GM12892 (cell line): ENCODE results near the gene CDKN2AIP.

Experiments
- DNase-seq: peaks from one replicate; pipeline ENCODE4 v3.0.0; 2011; ENCODE audit not compliant: insufficient read length
- FAIRE-seq: peaks from 2 replicates; lab custom pipeline; 2011; peaks lifted over from hg19 to GRCh38; lab: Jason Lieb, UNC
- POLR2A ChIP-seq: IDR thresholded peaks from 2 replicates; pipeline ENCODE4 v1.6.1; 2011; ENCODE audit warnings: low read depth, low read length, control low read depth
- POLR2AphosphoS5 ChIP-seq: IDR thresholded peaks from 2 replicates; pipeline ENCODE4 v1.6.1; 2011; ENCODE audit warnings: low read depth, low read length, control low read depth
- TAF1 ChIP-seq: IDR thresholded peaks from 2 replicates; pipeline ENCODE4 v1.6.1; 2011; ENCODE audit warnings: low read depth, mild to moderate bottlenecking, control low read depth, low read length, borderline replicate concordance

The CDKN2AIP gene

DNA sequence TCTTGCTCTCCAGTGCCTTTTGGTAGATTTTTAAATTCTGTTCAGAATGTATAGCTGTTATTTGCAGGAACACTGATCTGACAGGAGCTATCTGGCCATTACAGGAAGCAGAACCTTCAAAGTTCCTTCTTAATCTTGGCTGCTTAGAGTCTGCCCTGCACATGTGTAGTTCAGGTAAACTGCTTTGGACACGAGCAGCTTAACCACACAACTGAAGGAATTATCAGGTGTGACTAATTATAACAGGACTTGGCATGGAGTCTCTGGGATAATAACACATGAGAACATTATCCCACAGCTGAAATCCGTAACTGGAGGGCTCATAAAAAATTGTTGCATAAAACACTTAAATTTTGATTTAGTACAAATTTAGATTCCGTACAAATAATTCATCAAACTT, 48.8 kb downstream of the CDKN2AIP start:
- FAIRE-seq (no peak), DNase-seq (no peak)
- TF ChIP-seq TAF1: no peak
- no peak for TF ChIP-seq POLR2A
- TF ChIP-seq POLR2AphosphoS5: no peak

DNA sequence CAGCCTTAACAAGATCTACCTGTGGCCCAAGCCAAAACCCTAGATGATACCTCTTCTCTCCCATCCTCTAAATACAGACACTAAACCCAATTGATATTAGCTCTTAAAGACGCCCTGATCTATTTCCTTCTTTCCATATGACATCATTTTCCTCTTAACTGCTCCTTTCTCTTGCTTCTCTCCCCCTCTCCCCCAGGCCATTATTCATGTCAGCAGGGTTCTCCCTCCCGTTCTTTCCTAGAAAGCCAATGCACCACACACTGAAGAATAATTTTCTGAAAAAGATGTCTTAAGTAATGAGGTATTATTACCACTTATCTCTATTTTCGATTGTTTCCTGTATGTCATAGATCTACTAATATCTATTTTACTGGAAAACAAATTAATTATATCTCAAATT, 50.7 kb downstream of the CDKN2AIP start:
- DNase-seq: no peak
- no peak for FAIRE-seq
- TF ChIP-seq POLR2A: no peak
- TF ChIP-seq TAF1: no peak
- TF ChIP-seq POLR2AphosphoS5: no peak
